ENCODE data around the gene STARD3.

Gene STARD3

DNA sequence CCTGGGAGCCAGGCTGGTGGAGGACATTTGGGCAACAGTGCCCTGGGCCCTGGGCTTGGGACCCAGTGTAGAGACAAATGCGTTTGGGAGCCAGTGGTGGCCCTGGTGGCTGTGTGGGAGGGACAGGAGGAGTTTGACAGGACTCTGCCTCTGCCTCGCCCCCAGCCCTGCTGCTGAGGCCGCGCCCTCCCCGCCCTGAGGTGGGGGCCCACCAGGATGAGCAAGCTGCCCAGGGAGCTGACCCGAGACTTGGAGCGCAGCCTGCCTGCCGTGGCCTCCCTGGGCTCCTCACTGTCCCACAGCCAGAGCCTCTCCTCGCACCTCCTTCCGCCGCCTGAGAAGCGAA lies 16.3 kb downstream of the STARD3 start:
- H3K27ac ChIP-seq, result no peak overlapping the region
- peaks cover 10% of the 10 kb centered on the region for H3K79me2 ChIP-seq
- TF ChIP-seq, protein P1, sequence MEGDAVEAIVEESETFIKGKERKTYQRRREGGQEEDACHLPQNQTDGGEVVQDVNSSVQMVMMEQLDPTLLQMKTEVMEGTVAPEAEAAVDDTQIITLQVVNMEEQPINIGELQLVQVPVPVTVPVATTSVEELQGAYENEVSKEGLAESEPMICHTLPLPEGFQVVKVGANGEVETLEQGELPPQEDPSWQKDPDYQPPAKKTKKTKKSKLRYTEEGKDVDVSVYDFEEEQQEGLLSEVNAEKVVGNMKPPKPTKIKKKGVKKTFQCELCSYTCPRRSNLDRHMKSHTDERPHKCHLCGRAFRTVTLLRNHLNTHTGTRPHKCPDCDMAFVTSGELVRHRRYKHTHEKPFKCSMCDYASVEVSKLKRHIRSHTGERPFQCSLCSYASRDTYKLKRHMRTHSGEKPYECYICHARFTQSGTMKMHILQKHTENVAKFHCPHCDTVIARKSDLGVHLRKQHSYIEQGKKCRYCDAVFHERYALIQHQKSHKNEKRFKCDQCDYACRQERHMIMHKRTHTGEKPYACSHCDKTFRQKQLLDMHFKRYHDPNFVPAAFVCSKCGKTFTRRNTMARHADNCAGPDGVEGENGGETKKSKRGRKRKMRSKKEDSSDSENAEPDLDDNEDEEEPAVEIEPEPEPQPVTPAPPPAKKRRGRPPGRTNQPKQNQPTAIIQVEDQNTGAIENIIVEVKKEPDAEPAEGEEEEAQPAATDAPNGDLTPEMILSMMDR (IDR thresholded peaks at IDR 0.05), result no peak
- no peak overlapping the region for H3K4me2 ChIP-seq (ENCODE audit: low read length)
- H3K9ac ChIP-seq, result no peak overlapping the region
- H3K4me1 ChIP-seq, result peaks cover 17% of the 10 kb centered on the region
- no peak overlapping the region for H2AFZ ChIP-seq
- no peak overlapping the region for H3K4me3 ChIP-seq (ENCODE audit: low read depth, low read length)
- H3K9me3 ChIP-seq (ENCODE audit: control insufficient read depth, low read length), result no peaks in the 10 kb centered on the region
- no peaks in the 10 kb centered on the region for H3K36me3 ChIP-seq (ENCODE audit: control insufficient read depth, insufficient read depth, low read length)
- no peaks in the 10 kb centered on the region for H3K27me3 ChIP-seq (ENCODE audit: control insufficient read depth, insufficient read depth, low read length)

DNA sequence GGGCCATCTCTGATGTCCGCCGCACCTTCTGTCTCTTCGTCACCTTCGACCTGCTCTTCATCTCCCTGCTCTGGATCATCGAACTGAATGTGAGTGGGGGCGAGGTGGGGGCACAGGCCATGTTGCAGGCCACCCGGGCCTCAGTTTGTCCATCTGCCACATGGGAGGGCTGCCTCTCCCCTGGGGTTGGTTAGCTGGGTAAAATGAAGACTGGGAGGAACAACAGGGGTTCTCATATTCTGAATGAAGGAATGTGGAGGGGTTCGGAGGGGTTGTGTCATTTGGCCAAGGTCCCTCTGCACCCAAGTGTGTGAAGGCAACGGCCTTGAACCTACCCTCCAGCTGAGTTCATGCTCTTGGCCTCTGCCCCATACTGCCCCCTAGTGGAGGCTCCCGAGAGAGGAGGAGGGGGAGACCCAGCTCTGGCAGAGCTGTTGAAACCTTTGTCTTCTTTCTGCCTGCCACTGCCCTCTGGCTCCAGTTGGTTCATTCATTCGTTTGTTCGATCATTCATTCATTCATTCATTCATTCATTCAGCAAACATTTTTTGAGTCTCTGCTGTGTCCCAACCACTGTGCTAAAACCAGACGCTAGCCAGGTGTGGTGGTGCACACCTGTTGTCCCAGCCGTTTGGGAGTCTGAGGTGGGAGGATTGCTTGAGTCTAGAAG lies 16.9 kb downstream of the STARD3 start:
- Histone ChIP-seq H3K4me2 (ENCODE audit: low read length) (no peak overlapping the region), H3K36me3 (ENCODE audit: control insufficient read depth, insufficient read depth, low read length) (no peaks in the 10 kb centered on the region), H3K9ac (no peak overlapping the region), H3K4me3 (ENCODE audit: low read depth, low read length) (no peak overlapping the region), H2AFZ (no peak overlapping the region), H3K9me3 (ENCODE audit: control insufficient read depth, low read length) (no peaks in the 10 kb centered on the region), H3K27me3 (ENCODE audit: control insufficient read depth, insufficient read depth, low read length) (no peaks in the 10 kb centered on the region), H3K27ac (no peak overlapping the region), H3K79me2 (peaks cover 10% of the 10 kb centered on the region), H3K4me1 (peaks cover 17% of the 10 kb centered on the region)
- TF ChIP-seq, protein P1 (IDR thresholded peaks at IDR 0.05), result peak; percentile 70

DNA sequence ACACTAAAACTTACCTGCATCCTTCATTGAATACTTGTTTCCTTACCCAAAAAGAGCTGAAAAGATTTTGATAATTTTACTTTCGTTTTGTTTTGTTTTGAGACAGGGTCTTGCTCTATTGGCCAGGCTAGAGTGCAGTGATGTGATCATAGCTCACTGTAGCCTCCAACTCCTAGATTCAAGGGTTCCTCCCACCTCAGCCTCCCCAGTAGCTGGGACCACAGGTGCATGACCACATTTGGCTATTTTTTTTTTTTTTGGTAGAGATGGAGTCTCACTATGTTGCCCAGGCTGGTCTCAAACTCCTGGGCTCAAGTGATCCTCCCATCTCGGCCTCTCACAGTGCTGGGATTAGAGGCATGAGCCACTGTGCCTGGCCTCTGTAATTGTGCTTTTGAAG lies 18.2 kb downstream of the STARD3 start:
- TF ChIP-seq, protein P1 (IDR thresholded peaks at IDR 0.05), result no peak
- H3K4me2 ChIP-seq (ENCODE audit: low read length), result no peak overlapping the region
- peaks cover 10% of the 10 kb centered on the region for H3K79me2 ChIP-seq
- H3K9ac ChIP-seq, result no peak overlapping the region
- no peak overlapping the region for H3K4me3 ChIP-seq (ENCODE audit: low read depth, low read length)
- H3K36me3 ChIP-seq (ENCODE audit: control insufficient read depth, insufficient read depth, low read length), result no peaks in the 10 kb centered on the region
- no peaks in the 10 kb centered on the region for H3K27me3 ChIP-seq (ENCODE audit: control insufficient read depth, insufficient read depth, low read length)
- no peaks in the 10 kb centered on the region for H3K9me3 ChIP-seq (ENCODE audit: control insufficient read depth, low read length)
- no peak overlapping the region for H2AFZ ChIP-seq
- H3K27ac ChIP-seq, result no peak overlapping the region
- peaks cover 17% of the 10 kb centered on the region for H3K4me1 ChIP-seq

DNA sequence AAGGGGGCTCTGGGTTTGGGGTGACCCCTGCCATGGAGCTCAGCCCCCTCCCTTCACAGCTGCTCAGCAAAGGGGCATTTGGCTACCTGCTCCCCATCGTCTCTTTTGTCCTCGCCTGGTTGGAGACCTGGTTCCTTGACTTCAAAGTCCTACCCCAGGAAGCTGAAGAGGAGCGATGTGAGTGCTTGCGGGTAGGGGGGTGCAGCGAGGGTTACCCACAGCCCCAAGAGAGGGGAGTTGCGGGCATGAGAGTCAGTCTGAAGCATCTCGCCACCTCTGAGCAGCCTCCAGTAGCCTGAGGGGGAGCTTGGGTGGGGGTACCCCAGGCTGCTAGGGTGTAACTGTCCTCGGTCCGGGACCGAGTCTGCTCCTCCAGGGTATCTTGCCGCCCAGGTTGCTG lies 21.4 kb downstream of the STARD3 start:
- H3K36me3 ChIP-seq (ENCODE audit: control insufficient read depth, insufficient read depth, low read length), result no peaks in the 10 kb centered on the region
- TF ChIP-seq, protein P1 (IDR thresholded peaks at IDR 0.05), result no peak
- H3K9ac ChIP-seq, result no peak overlapping the region
- H3K4me3 ChIP-seq (ENCODE audit: low read depth, low read length), result no peak overlapping the region
- no peak overlapping the region for H2AFZ ChIP-seq
- no peak overlapping the region for H3K4me2 ChIP-seq (ENCODE audit: low read length)
- H3K4me1 ChIP-seq, result peaks cover 15% of the 10 kb centered on the region
- no peaks in the 10 kb centered on the region for H3K9me3 ChIP-seq (ENCODE audit: control insufficient read depth, low read length)
- H3K27me3 ChIP-seq (ENCODE audit: control insufficient read depth, insufficient read depth, low read length), result no peaks in the 10 kb centered on the region
- H3K27ac ChIP-seq, result no peak overlapping the region
- H3K79me2 ChIP-seq, result peaks cover 9% of the 10 kb centered on the region

DNA sequence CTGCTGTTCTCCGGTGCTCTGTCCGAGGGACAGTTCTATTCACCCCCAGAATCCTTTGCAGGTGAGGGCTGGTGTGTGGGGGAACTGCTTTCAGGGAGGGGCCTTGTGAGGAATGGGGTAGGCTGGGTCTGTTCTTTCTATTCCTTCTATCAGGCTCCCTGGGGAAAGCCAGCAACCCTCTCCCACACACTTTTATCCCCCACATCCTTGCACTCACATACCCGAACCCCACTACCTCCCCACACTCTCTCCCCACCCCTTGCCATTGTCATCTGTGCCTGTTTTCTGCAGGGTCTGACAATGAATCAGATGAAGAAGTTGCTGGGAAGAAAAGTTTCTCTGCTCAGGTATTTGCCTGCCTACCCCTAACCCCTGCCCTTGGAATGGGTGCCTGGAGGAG lies 21.8 kb downstream of the STARD3 start:
- Histone ChIP-seq H3K4me1 (peaks cover 14% of the 10 kb centered on the region), H3K79me2 (peaks cover 5% of the 10 kb centered on the region), H2AFZ (no peak overlapping the region), H3K9ac (no peak overlapping the region), H3K4me2 (ENCODE audit: low read length) (no peak overlapping the region), H3K27ac (peak overlapping the region; percentile 22), H3K36me3 (ENCODE audit: control insufficient read depth, insufficient read depth, low read length) (no peaks in the 10 kb centered on the region), H3K4me3 (ENCODE audit: low read depth, low read length) (no peak overlapping the region), H3K9me3 (ENCODE audit: control insufficient read depth, low read length) (no peaks in the 10 kb centered on the region), H3K27me3 (ENCODE audit: control insufficient read depth, insufficient read depth, low read length) (no peaks in the 10 kb centered on the region)
- TF ChIP-seq, protein P1 (IDR thresholded peaks at IDR 0.05), result no peak
